SU-DHL-6 (cell line): ENCODE data around the gene MTMR12.

Experiments used
- EZH2phosphoT487 ChIP-seq: fragments of 200-600 bp; sonication (generic), shearing (Covaris generic); conservative IDR thresholded peaks from 2 replicates; pipeline ENCODE4 v1.6.1; 2018; ENCODE audit warnings: mild to moderate bottlenecking, antibody characterized with exemption, low read length, moderate library complexity, mixed read lengths
- TF ChIP-seq, protein P1 (sequence below): fragments of 200-600 bp; sonication (generic); IDR thresholded peaks from one replicate; pipeline ENCODE4 v1.5.1; 2017; ENCODE audit warnings: antibody characterized with exemption, mild to moderate bottlenecking, low read length, moderate library complexity; ENCODE audit not compliant: insufficient read depth, poor library complexity, severe bottlenecking

DNA sequence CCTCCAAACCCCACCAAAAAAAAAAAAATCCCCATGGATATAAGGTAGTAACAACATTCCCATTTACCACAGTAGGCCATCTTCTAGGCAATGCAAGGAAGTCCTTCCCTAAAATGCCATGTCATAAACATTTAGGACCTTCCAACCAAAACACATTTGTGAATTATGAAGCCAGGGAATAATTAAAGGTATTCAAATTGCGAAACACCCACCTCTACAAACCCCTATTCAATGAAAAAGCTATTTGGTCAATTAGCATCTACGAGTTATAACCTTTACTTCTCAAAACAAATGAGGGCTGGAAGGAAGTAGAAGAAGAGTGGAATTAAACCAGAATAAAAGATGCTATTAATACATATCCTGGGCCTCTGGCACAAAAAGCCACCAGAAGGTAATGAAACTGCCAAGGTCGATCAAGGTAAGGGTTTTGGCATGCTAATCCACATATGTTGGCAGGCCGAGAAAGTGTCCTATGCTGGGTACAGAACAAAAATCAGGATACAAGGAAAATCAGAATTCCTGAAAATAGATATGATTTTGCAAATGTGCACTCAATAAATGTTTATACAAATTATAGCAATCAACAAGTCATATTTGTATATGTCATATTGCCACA is 47.7 kb downstream of the MTMR12 start:
- TF ChIP-seq, protein P1, sequence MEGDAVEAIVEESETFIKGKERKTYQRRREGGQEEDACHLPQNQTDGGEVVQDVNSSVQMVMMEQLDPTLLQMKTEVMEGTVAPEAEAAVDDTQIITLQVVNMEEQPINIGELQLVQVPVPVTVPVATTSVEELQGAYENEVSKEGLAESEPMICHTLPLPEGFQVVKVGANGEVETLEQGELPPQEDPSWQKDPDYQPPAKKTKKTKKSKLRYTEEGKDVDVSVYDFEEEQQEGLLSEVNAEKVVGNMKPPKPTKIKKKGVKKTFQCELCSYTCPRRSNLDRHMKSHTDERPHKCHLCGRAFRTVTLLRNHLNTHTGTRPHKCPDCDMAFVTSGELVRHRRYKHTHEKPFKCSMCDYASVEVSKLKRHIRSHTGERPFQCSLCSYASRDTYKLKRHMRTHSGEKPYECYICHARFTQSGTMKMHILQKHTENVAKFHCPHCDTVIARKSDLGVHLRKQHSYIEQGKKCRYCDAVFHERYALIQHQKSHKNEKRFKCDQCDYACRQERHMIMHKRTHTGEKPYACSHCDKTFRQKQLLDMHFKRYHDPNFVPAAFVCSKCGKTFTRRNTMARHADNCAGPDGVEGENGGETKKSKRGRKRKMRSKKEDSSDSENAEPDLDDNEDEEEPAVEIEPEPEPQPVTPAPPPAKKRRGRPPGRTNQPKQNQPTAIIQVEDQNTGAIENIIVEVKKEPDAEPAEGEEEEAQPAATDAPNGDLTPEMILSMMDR, result no peak
- no peak for TF ChIP-seq EZH2phosphoT487
